ENCODE data around the gene DPPA2. TPM values are rescaled to one million over a fixed set of nuclear protein-coding genes. Genes with fewer than 3 reads are reported as not detected.

DPPA2 gene
- total RNA-seq, 4 donors from 2014 or later = not detected

- Histone ChIP-seq H3K36me3 (no peaks in the 10 kb centered on the region), H3K27ac (no peak overlapping the region), H3K4me3 (no peak overlapping the region), H3K4me1 (no peaks in the 10 kb centered on the region), H3K27me3 (no peaks in the 10 kb centered on the region), H3K9me3 (peaks cover 0 to 5% (median 0%) of the 10 kb centered on the region in 3 donors)
- no peak for DNase-seq
- TF ChIP-seq POLR2A (IDR thresholded peaks at IDR 0.05) = no peak
- no peak for TF ChIP-seq CTCF (IDR thresholded peaks at IDR 0.05)
- WGBS, 2 donors = 56 to 77% methylated on average over 1 of the region's 1 CpG
- intact Hi-C loops (cut with DNase I) = no loop called here
These were observed 37.8 kb downstream of the DPPA2 start for GRCh38 chr3:109278546-109278945.

- no peak for DNase-seq
- TF ChIP-seq POLR2A (IDR thresholded peaks at IDR 0.05) = no peak
- TF ChIP-seq CTCF (IDR thresholded peaks at IDR 0.05) = no peak
- Histone ChIP-seq H3K9me3 (peaks cover 0 to 5% (median 0%) of the 10 kb centered on the region in 3 donors), H3K36me3 (no peaks in the 10 kb centered on the region), H3K4me1 (no peaks in the 10 kb centered on the region), H3K27ac (no peak overlapping the region), H3K4me3 (no peak overlapping the region), H3K27me3 (no peaks in the 10 kb centered on the region)
- intact Hi-C loops (cut with DNase I) = no loop called here
- 6 to 34% methylated on average over 3 of the region's 3 CpGs for WGBS, 2 donors
These were observed 38.2 kb downstream of the DPPA2 start for GRCh38 chr3:109278141-109278540.

DNA sequence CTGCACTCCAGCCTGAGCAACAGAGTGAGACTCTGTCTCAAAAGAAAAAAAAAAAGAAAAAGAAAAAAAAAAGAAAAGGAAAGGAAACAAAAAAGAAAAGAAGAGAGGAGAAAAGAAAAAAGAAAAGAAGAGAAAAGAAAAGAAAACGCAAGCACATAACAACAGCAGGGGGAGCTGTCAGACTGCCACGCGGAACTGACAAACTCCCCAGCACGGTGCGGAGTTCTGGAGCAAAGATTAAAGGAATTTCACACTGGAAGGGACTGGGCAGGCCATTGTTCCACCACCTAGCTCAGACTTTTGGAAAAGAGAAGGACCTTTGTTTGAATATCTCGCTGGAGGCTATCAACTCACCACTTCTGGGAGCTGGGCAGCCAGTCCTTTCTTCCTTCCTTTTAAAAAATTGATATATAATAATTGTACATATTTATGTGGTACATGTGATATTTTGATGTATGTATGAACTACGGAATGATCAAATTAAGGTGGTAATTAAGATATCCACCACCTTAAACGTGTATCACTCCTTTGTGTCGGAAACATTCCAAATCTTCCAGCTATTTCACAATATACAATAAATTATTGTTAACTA lies 40.5 kb downstream of the DPPA2 start:
- WGBS, 2 donors = 24 to 30% methylated on average over 9 of the region's 9 CpGs
- Histone ChIP-seq H3K4me3 (no peak overlapping the region), H3K27ac (no peak overlapping the region), H3K9me3 (no peaks in the 10 kb centered on the region), H3K36me3 (no peaks in the 10 kb centered on the region), H3K4me1 (no peaks in the 10 kb centered on the region), H3K27me3 (no peaks in the 10 kb centered on the region)
- intact Hi-C loops (cut with DNase I) = no loop called here
- DNase-seq = no peak
- TF ChIP-seq POLR2A (IDR thresholded peaks at IDR 0.05) (no peak), CTCF (IDR thresholded peaks at IDR 0.05) (peak in 2 of 6 experiments; percentile 11 to 26)

- Histone ChIP-seq H3K4me3 (no peak overlapping the region), H3K27ac (no peak overlapping the region), H3K9me3 (no peaks in the 10 kb centered on the region), H3K4me1 (no peaks in the 10 kb centered on the region), H3K36me3 (no peaks in the 10 kb centered on the region), H3K27me3 (no peaks in the 10 kb centered on the region)
- TF ChIP-seq CTCF (IDR thresholded peaks at IDR 0.05) (no peak), POLR2A (IDR thresholded peaks at IDR 0.05) (no peak)
- no peak for DNase-seq
- intact Hi-C loops (cut with DNase I) = no loop called here
- WGBS, 2 donors = 86 to 99% methylated on average over 7 of the region's 7 CpGs
These were observed 45.5 kb downstream of the DPPA2 start for GRCh38 chr3:109270779-109271178.

DNA sequence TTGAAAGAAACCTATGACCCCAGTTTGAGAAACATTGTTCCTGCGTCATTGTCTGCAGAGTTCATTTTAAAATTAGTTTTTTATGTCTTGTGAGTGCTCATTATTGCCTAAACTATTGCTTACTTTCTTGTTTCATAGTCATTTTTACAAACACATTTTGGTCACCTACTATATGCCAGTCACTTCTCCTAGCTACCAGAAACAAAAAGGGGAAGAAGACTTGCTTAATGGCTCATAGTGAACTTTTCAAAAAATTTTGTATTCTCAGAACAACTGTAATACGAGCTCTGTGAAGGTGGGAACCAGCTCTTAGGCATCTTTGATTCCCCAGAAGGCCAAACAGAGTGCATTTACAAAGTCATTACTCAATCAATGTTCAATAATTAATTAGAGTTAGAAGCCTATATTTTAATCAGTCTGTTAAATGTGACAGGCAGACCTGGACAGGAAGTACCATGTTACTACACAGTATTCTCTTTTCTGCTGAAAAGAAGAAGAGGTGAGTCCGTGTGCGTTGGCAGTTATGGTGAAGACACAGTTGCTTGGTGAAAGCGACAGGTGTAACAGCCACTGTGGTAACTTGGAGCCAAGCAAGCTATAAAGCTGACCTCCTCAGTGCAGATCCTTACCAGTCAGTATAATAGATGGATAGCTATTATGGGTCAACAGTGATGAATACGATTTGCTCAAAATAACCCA lies 46.6 kb downstream of the DPPA2 start:
- Histone ChIP-seq H3K27ac (no peak overlapping the region), H3K4me3 (no peak overlapping the region), H3K27me3 (no peaks in the 10 kb centered on the region), H3K9me3 (no peaks in the 10 kb centered on the region), H3K36me3 (no peaks in the 10 kb centered on the region), H3K4me1 (no peaks in the 10 kb centered on the region)
- intact Hi-C loops (cut with DNase I) = no loop called here
- WGBS, 2 donors = 59 to 78% methylated on average over 6 of the region's 6 CpGs
- no peak for TF ChIP-seq CTCF (IDR thresholded peaks at IDR 0.05)
- DNase-seq = no peak
